Glomerular visceral epithelial cell (primary cell): ENCODE results near the gene CBFB.

Source experiments
- DNase-seq: peaks from one replicate; pipeline ENCODE4 v3.0.0-alpha.2; 2016; ENCODE audit errors: extremely low spot score

Gene CBFB

DNA sequence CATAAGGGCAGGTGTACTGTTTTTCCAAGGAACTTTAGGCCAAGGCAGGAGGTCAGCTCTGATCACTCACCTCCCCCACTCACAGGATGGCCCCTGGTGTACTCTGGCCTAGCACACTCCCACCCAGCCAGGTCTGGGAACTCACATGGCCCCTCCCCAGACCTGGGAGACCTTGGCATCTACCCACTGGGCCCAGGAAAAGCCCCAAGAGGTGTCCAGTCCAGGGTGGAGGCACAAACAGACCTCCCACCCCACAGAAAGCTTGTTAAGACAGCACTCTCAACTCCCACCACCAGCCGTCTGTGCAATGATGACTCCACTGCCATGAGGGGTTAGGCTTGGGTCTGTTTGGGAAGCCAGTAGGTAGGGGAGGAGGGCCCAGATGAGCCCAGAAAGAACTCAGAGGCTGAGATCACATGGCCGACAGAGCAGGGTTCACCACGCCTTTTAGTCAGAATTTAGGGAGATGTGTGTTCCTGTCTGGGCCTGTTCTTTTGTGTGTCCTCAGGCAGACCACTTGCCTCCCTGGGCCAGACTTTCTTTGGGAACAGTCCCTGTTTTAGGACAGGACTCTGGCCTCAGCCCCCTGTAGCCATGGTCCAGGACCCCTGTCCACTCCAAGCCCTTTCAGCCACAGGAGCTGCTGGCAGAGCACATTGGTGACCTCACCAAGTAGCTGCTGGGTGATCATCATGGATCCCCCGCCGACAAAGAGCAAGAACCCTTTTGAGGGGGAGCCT is 12.1 kb upstream of the CBFB start:
- DNase-seq = no peak

DNA sequence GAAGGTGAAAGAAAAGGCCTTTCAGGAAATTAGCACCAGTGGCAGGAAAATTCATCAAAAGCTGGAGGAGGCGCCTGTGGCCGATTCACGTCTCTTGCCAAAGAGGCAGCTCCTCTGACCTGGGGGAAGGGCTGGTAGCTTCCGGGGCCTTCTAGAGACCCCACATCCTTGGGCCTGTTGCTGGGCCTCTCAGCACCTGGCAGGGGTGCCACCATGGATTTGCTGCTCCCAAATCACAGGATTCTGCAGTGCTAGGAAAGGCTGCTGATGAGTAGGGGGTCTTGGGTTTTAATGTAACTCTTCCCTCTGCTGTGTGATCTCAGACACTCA is 11.6 kb upstream of the CBFB start:
- no peak for DNase-seq

DNA sequence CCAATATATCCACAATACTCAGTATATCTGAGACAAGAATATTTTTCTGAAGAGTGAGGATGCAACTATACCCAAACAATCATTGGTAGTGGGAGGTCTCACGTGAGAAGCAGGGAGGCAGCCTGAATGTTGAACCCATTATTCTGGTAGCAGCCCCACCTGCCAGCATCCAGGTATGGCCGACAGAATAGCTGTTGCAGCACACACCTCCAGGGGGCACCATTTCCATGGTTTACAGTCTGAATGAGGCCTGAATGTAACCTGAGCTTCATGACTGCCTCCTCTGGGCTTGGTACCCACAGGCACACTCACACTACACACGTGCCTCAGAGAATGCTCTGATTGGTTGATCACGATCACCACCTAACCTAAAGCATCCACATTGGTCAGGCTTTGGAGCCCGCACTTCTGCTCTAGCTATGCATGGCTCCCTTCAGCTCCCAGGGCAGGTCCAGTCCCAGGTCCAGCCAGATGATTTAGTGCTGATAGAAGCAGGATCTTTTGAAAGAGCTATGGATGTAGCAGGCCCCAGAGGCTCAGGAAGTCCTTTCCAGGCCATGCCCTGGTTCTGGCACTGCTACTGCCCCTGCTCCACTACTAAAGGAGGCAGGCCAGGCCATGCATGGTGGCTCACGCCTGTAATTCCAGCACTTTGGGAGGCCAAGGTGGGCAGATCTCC is 11.0 kb upstream of the CBFB start:
- peak; percentile 88 for DNase-seq

DNA sequence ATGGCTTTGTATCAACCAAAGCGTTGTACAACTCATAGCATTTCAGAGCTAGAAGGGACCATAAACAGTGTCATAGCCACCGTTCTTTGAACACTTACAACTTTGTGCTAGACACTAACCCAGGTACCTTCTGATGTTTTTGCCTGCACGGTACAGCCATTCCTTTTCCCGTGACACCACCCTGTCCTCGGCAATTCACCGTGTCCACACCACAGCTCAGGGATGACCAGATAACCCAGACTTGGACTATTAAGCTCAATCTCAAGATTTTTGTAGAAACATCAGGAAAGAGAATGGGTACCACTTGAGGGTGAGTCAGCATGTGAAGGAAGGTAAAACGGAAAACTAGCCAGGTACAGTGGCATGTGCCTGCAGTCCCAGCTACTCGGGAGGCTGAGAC is 9.8 kb upstream of the CBFB start:
- no peak for DNase-seq

DNA sequence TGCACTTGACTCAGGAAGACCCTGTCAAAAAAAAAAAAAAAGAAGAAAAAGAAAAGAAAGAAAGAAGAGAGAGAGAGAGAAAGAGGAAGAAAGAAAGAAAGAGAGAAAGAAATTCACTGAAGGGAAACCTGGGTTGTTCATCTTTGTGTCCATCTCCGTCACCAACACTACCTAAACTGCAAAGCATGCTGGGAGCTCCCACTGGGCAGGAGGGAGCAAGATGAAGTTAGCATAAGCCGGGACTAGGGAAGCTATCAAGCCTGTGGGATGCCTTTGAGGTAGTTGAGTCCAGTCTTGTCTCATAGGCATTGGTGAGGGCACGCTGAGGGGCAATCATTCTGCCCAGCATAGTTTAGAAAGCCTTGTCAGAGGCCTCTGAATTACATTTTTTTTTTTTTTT is 7.6 kb upstream of the CBFB start:
- no peak for DNase-seq

DNA sequence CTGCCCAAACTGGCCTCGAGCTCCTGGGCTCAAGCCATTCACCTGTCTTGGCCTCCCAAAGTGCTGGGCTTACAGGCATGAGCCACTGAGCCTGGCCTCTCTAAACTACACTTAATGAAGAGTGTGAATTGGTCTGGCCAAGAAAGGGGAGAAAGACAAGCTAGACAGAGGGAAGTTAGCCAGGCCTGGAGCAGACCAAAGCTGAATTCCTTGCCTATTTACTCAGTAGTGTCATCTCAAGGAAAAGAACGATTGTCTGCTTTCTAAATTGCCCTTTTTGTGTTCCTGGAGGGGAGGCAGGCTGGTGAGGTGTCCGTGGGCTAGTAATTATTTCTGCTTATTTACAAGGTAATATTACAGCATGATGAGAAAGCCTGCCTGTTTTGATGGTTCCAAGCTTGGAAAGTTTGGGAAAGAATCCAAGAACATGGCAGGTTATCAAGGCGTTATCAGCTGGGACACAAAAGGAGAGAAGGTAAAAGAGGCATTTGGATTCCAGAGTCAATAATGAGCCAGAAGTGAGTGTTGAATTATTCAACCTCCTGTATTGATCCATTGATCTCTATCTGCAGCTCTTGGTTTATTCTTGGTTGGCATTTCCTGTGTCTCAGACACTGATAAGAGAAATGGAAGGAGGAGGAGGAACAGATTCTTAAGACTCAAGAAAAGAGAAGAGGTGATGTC is 6.3 kb upstream of the CBFB start:
- DNase-seq = no peak

DNA sequence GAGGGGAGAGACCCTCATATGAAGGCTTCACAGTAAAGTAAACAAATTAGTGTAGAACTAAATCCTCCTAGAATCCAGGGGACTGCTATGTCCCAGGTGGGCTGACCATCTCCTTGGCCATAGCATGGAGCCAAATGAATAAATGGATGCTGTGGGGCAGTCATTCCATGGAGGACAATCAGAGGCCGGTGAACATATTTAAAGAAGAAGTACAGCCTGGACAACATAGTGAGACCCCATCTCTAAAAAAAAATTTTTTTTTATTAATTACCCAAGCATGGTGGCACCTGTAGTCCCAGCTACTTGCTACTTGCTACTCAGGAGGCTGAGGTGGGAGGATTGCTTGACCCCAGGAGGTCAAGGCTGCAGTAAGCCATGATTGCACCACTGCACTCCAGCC is 5.3 kb upstream of the CBFB start:
- DNase-seq = no peak

DNA sequence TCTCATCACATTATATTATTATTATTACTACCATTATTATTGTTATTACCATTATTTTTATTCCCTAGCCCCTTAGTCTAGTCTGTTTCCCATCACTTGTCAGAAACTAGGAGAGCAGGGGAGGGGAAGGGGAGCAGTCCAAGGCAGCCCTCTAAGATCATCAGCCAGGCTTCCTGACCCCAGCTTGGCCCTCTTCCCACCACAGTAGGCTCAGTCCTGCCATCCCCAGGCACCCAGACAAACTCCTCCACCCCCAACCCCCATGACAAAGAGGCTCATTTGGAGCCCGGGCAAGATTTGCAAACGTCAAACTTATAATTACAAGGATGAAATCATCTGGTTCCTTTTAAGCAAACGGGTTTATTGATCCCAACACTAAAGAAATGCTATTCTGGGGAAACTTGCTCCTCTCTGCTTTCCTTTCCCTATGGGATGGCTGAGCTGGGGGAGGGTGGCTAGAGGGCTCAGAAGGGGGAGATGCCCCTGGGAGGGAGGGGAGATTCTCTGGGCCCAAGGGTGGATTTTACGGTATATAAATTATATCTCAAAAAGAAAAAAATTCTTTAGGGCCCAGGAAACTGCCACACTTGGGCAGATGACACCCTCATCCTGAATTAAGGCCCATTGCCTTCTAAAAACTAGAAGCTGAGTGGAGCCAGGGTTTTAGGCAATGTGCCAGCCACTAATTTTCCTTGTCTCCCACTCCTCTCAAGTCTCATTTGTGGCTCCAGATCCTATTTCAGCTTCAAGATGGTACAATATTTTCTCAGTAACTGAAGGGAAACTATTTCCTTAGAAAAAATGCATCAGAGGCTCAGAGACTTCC is 4.4 kb upstream of the CBFB start:
- DNase-seq = no peak

DNA sequence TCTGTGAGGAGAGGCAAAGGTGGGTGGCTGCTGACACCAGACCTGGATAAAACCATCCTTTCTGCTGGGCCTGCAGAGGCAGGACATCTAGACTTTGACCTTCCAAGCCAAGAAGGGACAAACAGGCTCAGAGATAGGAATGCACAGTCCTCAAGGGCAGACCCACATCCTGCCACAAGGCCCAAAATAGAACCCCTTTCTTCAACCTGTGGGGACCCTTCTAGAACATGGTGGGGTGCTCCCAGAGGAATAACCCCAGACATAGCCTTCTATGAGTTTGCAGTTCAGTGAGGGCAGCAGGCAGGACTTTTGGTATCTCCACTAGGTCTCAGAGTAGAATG is 3.8 kb upstream of the CBFB start:
- DNase-seq = no peak

DNA sequence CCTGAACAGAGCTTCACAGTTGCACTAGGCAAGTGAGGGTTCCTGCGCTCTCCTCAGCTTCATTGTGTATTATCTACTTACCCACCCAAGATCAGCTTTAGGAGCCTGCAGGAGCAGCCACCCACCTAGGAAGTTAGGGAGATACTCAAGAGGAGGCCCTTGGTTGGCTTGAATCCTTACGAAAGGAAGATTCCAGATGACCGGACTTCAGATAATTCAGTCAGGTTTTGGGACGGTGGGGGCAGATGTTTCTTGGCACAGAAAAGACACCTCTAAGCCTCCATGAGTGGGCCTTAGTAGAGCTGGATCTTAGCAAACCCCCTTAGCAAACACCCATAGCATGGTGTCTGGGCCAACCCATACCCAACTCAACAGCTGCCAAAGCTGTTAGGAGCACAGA is 2.4 kb upstream of the CBFB start:
- DNase-seq = no peak

DNA sequence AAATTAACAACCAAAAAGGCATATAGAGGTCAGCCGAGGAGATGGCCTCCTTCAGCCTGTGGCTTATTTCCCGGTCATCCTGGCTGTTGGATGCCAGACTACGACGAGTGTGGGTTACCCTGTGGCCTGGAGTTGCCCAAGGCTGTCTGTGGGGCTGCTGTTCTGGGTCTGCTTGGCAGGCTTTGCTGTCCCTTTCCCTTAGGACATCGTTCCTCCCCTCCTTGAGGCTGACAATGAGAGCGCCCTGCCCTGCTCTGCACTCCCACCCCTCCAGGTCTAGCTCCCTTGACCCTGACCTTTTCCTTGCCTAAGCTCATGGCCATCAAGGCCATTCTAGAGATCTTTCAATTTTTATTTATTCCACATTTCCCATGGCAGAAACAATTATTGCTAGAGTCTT is 1.9 kb upstream of the CBFB start:
- DNase-seq = no peak

DNA sequence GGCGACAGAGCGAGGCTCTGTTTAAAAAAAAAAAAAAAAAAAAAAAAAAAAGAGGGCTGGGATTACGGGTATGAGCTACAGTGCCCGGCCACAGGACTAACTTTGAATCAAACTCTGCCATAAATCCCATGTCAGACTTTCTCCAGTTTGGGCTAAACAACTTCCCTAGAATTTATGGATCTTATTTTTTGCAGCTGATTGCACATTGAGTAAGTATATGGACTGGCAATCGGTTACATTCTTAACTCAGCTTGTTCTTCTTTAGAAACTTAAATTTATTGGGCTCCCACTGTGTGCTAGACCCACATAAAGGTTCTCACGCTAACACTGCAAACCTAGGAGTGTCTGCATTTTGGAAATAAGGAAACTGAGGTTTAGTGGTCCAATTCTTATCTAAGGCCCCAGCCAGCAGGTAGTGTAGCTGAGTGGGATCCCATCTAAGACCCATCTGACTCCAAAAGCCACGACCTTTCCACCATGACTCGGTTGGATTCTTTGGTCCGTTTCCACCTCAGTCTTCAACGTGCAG is 718 bp upstream of the CBFB start:
- DNase-seq = no peak

DNA sequence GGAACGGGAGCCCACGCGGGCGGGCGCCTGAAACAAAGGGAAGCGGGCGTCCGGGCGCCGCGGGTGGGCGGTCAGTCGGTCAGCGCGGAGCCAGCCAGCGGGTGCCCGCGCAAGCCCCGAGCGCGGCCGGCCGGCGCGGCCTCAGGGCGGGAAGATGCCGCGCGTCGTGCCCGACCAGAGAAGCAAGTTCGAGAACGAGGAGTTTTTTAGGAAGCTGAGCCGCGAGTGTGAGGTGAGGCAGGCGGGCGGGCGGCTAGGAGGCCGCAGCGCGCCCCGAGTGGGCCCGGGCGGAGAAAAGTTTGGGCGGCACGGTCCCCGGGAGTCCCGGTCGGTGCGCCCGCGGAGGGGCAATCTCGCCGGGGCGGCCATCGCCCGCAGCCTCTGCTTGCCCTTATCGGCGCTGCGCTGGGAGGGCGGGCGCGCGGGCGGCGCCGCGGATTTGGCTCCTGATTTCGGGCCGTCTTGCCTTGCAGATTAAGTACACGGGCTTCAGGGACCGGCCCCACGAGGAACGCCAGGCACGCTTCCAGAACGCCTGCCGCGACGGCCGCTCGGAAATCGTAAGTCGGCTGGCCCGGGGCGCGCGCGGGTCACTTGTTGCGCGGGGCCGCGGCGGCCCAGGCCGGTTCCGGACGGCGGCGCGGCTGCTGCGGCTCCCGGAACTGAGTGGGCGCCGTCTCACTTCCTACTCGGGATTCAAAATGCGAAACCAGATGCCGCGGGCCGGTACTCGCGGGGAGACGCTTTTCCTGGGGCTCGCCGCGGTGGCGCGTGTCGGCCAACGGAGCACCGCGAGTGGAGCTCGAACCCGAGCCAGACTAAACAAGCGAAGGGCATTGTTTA is 526 bp downstream of the CBFB start:
- DNase-seq = peak; percentile 39

DNA sequence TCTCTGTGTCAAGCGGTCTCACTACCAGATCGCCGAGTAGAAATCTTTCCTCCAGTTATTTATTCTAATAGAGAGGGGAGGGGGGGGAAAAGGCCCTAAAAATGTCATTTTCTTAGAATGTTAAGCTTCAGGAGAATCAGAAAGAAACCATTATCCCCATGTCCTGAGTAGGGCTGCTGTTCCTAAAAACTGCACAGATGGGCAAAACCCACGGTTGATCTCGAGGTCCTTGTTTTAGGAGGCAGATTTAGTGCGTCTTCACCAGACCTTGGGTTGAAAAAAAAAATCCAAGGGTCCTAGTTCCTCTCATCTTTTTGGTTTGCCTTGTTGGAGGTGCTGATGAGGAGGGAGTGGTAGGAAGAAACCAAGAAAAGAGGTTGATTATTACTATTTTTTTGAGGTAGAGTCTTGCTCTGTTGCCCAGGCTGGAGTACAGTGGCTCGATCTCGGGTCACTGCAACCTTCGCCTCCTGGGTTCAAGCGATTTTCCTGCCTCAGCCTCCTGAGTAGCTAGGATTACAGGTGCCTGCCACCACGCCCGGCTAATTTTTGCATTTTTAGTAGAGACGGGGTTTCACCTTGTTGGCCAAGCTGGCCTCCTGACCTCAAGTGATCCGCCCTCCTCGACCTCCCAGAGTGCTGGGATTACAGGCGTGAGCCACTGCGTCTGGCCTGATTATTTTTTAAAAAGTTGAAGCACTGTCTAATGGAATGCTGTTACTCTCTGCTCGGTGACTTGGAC is 1.4 kb downstream of the CBFB start:
- peak; percentile 12 for DNase-seq

DNA sequence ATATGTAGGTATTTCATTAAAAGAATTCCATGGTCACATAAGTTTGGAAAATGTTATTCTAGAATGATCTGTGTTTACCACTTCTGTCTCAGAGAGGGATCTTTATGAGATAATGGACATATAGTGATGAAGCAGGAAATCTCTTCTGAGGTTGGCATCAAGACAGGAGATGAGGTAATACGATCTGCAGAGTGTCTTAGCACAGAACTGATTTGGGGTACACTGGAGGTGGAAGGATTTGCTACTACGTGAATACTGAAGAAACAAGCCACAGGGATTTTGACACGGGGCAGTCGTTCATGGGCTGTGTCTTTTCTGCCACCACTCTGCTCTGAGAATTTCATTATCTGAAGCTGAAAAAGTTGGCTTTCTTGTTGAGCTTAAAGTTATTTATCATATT is 5.5 kb downstream of the CBFB start:
- no peak for DNase-seq

DNA sequence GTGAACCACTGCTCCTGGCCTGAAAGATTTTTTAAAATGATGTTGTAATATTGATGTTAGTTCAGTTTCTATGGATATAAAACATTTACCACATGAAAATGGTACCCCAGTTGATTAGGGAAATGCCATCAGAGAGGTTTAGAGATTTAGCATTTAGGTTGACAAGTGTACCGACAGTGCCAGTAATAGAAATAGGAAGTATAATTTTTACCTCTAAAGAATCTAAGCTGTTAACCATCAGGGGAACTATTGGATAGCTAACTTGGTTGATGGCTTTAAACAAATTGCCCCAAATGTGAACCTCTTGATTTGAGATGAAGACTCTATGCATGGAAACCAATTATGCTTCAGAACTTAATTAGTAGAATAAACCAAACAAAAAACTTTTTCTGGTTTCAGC is 6.4 kb downstream of the CBFB start:
- DNase-seq = no peak

DNA sequence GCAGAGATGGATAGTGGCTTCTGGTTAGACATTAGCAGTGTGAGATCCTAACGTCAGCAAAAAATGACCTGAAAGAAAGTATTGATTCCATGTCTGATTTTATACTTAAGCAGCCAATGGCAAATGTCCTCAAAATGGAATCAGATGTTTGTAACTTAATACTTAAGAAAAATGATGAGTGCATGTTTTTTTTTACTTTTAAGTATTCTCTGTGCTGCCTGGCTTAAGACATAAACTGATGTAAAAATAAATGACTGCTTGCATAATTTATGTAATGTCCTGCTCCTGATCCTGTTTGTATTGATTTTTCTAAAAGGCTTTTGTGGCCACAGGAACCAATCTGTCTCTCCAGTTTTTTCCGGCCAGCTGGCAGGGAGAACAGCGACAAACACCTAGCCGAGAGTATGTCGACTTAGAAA is 7.4 kb downstream of the CBFB start:
- DNase-seq = no peak

DNA sequence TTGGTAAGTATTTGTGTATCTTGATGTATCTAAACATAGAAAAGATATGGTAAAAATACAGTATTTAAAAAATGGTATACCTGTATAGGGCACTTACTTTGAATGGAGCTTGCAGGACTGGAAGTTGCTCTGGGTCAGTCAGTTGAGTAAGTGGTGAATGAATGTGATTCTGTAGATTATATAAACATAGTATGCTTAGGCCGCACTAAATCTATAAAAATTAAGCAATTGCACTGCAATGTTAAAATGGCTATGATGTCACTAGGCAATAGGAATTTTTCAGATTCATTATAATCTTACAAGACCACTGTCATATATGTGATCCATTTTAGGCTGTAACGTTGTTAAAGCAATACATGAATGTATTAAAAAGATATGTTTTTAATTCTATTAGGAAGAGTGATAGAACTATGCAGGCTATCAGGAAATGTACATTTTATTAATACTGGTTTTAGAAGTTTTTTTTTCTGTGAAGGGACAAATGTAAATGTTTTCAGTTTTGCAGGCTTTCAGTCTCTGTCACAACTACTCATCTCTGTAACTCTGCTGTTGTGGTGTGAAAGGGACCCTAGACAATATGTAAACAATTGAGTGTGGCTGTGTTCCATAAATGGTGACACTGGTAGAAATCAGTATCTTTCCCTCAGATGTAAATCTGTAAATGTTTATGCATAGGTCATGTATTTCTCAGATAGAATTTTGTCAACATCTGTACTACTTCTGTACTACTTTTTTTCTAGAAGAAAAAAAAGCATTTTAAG is 10.5 kb downstream of the CBFB start:
- no peak for DNase-seq

DNA sequence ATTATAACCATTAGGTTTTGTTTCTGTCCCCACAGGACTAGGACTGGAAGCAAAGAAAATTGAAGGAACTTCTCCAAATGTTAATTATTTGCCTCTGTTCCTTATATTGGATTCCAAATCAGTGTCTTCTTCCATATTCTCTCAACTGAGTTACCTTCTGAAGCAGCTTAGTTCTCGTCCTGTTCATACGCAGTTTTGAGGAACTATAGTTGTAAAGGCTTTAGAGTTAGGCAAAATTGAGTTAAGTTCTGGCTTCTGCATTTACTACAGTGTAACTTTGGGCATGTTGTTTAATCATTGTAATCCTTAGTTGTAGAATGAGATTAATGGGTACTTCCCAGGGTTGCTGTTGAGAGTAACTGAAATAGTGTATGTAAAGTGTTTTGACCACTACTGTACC is 11.2 kb downstream of the CBFB start:
- DNase-seq = no peak

DNA sequence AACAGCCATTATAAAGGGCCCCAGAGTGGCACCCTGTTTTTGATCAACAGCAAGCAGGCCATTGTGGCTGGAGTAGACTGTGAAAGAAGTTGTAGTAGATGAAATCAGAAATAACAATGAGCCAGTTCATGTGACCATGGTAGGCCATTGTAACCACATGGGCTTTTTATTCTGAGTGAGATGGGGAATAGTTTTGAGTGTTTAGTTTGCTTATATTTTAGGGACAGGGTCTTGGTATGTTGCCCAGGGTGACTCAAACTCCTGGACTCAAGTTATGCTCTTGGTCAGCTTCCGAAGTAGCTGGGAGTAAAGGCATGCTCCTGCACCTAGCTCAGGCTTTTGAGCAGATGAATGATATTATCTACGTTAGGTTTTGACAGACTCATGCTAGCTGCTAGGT is 12.0 kb downstream of the CBFB start:
- DNase-seq = no peak
